ENCODE data around the gene OTUD5. TPM values are rescaled to one million over a fixed set of nuclear protein-coding genes. Genes with fewer than 3 reads are reported as not detected.

The OTUD5 gene
- total and polyA plus RNA-seq, 2 of the 13 experiments (the other 11 are each of a cell fraction or from before 2014, with no cell fraction given): 18.4 to 42.2 TPM

GRCh38 chrX:48957827-48958634 lies 624 bp upstream of the OTUD5 start (continued):
- no peak for TF ChIP-seq CBX2 (IDR thresholded peaks at IDR 0.05; ENCODE audit: low read depth, low read length)
- TF ChIP-seq CBX2 (CRISPR knock-in tag; IDR thresholded peaks at IDR 0.05; ENCODE audit: low read depth): no peak
- no peak for TF ChIP-seq ZNF275 (CRISPR knock-in tag; IDR thresholded peaks at IDR 0.05; ENCODE audit: borderline replicate concordance)
- peak; percentile 72; the same call in 1 of the 2 replicates for TF ChIP-seq NCOR1 (IDR thresholded peaks at IDR 0.05; ENCODE audit: borderline replicate concordance, low read length)
- no peak for TF ChIP-seq TERF1 (CRISPR knock-in tag; IDR thresholded peaks at IDR 0.05)
- TF ChIP-seq MXD3 (CRISPR knock-in tag; IDR thresholded peaks at IDR 0.05): no peak
- no peak for TF ChIP-seq ZNF567 (CRISPR knock-in tag; IDR thresholded peaks at IDR 0.05; ENCODE audit: borderline replicate concordance)
- peak; percentile 63; the same call in 1 of the 2 replicates for TF ChIP-seq ZNF605 (CRISPR knock-in tag; IDR thresholded peaks at IDR 0.05)
- TF ChIP-seq SSRP1 (CRISPR knock-in tag; IDR thresholded peaks at IDR 0.05): 0 out of 2 replicates have a peak, but pooled peaks have one; percentile 63
- TF ChIP-seq THAP9 (CRISPR knock-in tag; IDR thresholded peaks at IDR 0.05; ENCODE audit: borderline replicate concordance): peak; percentile 49; the same call in 1 of the 2 replicates
- TF ChIP-seq FUBP1 (CRISPR knock-in tag; IDR thresholded peaks at IDR 0.05; ENCODE audit: borderline replicate concordance): no peak
- TF ChIP-seq SUZ12 (IDR thresholded peaks at IDR 0.05; ENCODE audit: low read depth, low read length): no peak
- TF ChIP-seq GMEB2 (CRISPR knock-in tag; IDR thresholded peaks at IDR 0.05; ENCODE audit: low read depth): no peak
- no peak for TF ChIP-seq ARID2 (CRISPR knock-in tag; IDR thresholded peaks at IDR 0.05; ENCODE audit: borderline replicate concordance)
- no peak for TF ChIP-seq ELK4 (CRISPR knock-in tag; IDR thresholded peaks at IDR 0.05; ENCODE audit: borderline replicate concordance)
